BE2C (cell line): ENCODE data around the gene PTPRM.

Experiments
- DNase-seq: peaks from one replicate; pipeline ENCODE4 v3.0.0-alpha.2; 2020
- H3K27me3 ChIP-seq: fragments of 250-450 bp; sonication (Bioruptor Pico); 2 replicates; pipeline ENCODE4 v1.5.1; 2020; ENCODE audit warnings: mild to moderate bottlenecking
- H3K36me3 ChIP-seq: fragments of 250-450 bp; sonication (Bioruptor Pico); 2 replicates; pipeline ENCODE4 v1.5.1; 2020; ENCODE audit warnings: mild to moderate bottlenecking
- H3K4me1 ChIP-seq: fragments of 250-450 bp; sonication (Bioruptor Pico); 2 replicates; pipeline ENCODE4 v1.5.1; 2020
- H3K4me3 ChIP-seq: 2 replicates; pipeline ENCODE4 v1.5.1; 2011; ENCODE audit warnings: low read depth, low read length
- H3K9me3 ChIP-seq: fragments of 250-450 bp; sonication (Bioruptor Pico); 2 replicates; pipeline ENCODE4 v1.5.1; 2020
- CTCF ChIP-seq: IDR thresholded peaks from 2 replicates; pipeline ENCODE4 v1.5.1; 2012; ENCODE audit warnings: mild to moderate bottlenecking, low read depth, low read length

PTPRM gene

GRCh38 chr18:7809978-7810377 is 242.9 kb downstream of the PTPRM start:
- TF ChIP-seq CTCF = no peak
- no peaks in the 10 kb centered on the region for H3K4me1 ChIP-seq
- H3K4me3 ChIP-seq = no peak overlapping the region
- no peaks in the 10 kb centered on the region for H3K27me3 ChIP-seq
- H3K36me3 ChIP-seq = no peaks in the 10 kb centered on the region
- no peaks in the 10 kb centered on the region for H3K9me3 ChIP-seq
- DNase-seq = no peak

- H3K36me3 ChIP-seq = no peaks in the 10 kb centered on the region
- no peaks in the 10 kb centered on the region for H3K27me3 ChIP-seq
- DNase-seq = no peak
- H3K9me3 ChIP-seq = no peaks in the 10 kb centered on the region
- TF ChIP-seq CTCF = no peak
- H3K4me3 ChIP-seq = no peak overlapping the region
- no peaks in the 10 kb centered on the region for H3K4me1 ChIP-seq
Measured at GRCh38 chr18:7812431-7813063, 245.4 kb downstream of the PTPRM start.

- TF ChIP-seq CTCF = no peak
- no peak for DNase-seq
Measured at GRCh38 chr18:7813131-7813530, 246.0 kb downstream of the PTPRM start.

GRCh38 chr18:7814754-7815315 is 247.7 kb downstream of the PTPRM start:
- H3K36me3 ChIP-seq = no peaks in the 10 kb centered on the region
- no peaks in the 10 kb centered on the region for H3K9me3 ChIP-seq
- no peak for TF ChIP-seq CTCF
- H3K4me1 ChIP-seq = no peaks in the 10 kb centered on the region
- H3K27me3 ChIP-seq = no peaks in the 10 kb centered on the region
- no peak for DNase-seq
- no peak overlapping the region for H3K4me3 ChIP-seq

More at GRCh38 chr18:7813131-7813530, 246.0 kb downstream of the PTPRM start:
- Histone ChIP-seq H3K27me3 (no peaks in the 10 kb centered on the region), H3K36me3 (no peaks in the 10 kb centered on the region), H3K4me3 (no peak overlapping the region), H3K4me1 (no peaks in the 10 kb centered on the region), H3K9me3 (no peaks in the 10 kb centered on the region)

- Histone ChIP-seq H3K36me3 (no peaks in the 10 kb centered on the region), H3K9me3 (no peaks in the 10 kb centered on the region), H3K4me3 (no peak overlapping the region), H3K27me3 (no peaks in the 10 kb centered on the region), H3K4me1 (no peaks in the 10 kb centered on the region)
- no peak for TF ChIP-seq CTCF
- no peak for DNase-seq
Measured at GRCh38 chr18:7815787-7816186, 248.7 kb downstream of the PTPRM start.

GRCh38 chr18:7817575-7818230 is 250.6 kb downstream of the PTPRM start:
- Histone ChIP-seq H3K27me3 (no peaks in the 10 kb centered on the region), H3K9me3 (no peaks in the 10 kb centered on the region), H3K36me3 (no peaks in the 10 kb centered on the region), H3K4me1 (no peaks in the 10 kb centered on the region), H3K4me3 (no peak overlapping the region)
- no peak for TF ChIP-seq CTCF
- DNase-seq = no peak
